NCI-H2196 treated with DMSO at 0.1 percent for 48 hours (cell line): Measurements from ENCODE around the gene OSBPL6.
"Not testable (repeated sequence)": the region's sequence is repeated elsewhere in the genome, so short reads cannot be mapped to it uniquely, and the experiment has no call there.

ENCODE experiments used
- DNase-seq: peaks from one replicate; lab custom pipeline; 2025; ENCODE audit not compliant: unreplicated experiment; lab: John Stamatoyannopoulos, UW

The OSBPL6 gene

DNA sequence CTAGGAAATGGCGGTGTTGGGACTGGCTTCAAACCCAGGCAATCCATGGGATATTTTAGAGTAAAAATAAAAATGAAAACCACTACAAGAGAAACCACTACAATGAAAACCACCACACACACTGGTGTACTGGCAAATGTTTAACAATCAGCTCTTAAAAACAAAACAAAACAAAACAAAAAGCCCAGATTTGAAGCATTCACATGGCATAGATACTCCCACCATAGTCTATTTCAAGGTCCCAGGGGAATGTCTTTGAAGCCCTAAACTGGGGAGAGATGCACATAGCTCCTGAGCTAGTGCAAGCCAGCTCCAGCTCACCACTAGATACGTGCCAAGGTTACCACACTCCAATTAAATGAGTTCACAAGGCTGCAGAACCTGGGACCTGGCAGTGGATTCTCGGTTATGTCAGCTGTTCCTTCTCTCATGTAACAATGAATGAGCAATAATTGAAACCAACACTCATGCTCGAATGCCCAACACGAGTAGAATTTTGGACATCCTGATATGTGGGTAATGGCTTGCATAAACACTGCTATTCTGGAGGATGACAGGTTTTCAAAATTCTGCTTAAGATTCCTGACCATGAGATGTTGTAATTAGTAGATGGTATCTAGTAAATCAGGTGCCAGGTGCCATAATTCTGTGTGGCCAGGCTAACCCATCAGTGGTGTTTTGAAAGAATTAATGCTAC is 102.2 kb downstream of the OSBPL6 start:
- no peak for DNase-seq

GRCh38 chr2:178297091-178297411 is 102.7 kb downstream of the OSBPL6 start:
- no peak for DNase-seq

GRCh38 chr2:178298785-178299212 is 104.5 kb downstream of the OSBPL6 start:
- DNase-seq = no peak

DNA sequence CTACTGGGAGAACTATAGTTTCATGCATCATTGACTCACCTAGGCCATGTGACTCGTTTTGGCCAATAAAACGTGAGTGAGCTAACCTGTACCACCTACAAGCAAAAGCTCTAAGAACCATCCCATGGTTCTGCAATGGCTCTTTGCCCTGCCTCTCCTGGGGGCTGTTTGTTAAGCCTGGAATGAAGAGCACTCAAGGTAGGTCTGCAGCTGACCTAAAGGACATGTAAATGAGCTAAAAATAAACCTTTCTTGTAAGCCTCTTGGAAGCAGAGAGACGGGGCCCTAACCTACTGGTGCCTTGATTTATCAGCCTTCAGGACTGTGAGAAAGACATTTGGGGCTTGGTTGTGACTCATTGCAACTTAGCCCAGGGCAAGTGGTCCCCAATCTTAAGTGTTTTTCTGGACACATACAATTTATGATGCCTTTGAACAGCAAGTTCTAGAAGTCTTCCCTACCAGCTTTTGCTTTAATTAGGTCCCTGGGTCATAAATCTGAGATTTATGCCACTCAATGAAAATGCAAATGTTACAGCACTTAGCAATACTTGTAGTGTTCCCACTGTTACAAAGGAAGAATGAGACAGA is 107.4 kb downstream of the OSBPL6 start:
- no peak for DNase-seq

- DNase-seq = no peak
Observed at GRCh38 chr2:178304333-178304732, 110.0 kb downstream of the OSBPL6 start.

- no peak for DNase-seq
Observed at GRCh38 chr2:178306352-178307073, 112.2 kb downstream of the OSBPL6 start.

- DNase-seq = no peak
Observed at GRCh38 chr2:178307650-178308049, 113.3 kb downstream of the OSBPL6 start.

GRCh38 chr2:178309541-178309940 is 115.2 kb downstream of the OSBPL6 start:
- DNase-seq = no peak

DNA sequence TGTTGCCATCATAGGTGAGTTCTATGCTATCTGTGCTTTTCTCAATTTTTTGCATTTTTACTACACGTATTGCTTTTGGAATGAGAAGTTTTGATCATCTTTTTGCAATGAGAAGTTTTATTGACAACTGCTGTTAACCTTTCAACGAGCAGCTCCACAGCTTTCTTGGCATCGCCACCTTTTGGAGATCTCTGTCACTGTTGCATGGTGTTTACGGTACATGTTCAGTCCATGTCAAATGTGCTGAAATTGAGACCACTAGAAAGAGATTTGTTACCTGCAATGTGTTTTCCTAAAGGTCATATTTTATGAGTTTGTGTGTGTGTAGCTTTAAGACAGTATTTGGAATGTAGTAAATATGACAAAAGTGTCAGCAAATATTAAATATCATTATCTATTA is 120.8 kb downstream of the OSBPL6 start:
- no peak for DNase-seq

DNA sequence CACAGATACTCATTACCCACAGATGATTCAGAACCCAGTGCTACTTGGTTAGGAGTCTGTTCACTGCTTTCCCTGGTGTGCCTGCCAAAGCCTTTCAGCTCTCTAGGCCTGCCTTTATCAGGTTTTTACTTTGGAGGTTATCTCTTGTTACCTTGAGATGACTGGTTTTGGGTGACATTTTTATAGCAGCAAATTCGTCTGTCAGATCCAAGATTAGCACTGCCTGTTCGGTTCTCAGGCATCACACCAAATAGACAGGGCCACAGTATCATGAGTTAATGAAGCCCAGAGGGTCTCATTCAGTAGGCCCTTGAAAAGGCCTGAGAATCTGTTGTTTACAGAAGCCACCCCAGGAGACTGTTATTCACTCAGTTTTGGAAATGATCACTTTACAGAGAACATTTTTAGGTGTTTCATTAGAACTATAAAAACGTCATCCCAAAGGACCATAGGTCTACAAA is 121.2 kb downstream of the OSBPL6 start:
- no peak for DNase-seq

DNA sequence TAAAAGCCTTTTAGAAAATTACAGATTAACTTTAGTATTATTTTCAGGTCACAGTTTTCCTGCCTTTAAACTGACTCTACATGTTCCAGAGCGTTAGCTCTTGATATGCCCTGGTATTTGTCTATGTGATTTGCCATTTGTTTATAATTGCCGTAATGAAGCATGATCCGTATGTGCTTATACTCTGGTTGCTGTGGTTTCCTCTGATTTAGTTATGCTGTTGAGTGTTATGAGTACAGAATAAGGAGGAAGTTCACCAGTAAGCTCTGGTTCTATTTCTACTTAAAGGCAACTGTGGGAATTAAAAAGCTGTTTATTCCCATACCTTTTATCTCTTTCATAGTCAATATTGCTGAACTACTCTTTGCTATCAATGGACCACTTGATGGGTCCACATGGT is 123.5 kb downstream of the OSBPL6 start:
- DNase-seq = no peak

GRCh38 chr2:178320011-178320585 is 125.8 kb downstream of the OSBPL6 start:
- no peak for DNase-seq

DNA sequence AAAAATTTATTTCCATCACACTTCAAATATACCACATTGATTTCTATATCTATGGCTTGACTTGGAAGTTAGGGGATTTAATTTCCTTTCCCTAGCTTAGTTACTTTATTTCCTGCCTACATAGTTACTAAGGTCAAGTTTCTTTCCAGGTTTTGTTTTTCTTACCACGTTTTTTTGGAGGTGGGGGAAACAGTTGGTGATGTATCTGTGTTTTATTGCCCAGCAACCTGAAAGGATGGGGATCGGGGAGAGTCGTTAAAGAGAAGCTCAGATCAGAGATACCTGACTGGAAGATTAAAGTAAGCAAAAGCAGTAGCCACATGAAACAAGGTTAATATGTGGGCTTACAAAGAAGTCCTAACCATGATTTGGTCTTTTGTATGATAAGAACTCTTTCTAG is 127.8 kb downstream of the OSBPL6 start:
- DNase-seq = no peak

DNA sequence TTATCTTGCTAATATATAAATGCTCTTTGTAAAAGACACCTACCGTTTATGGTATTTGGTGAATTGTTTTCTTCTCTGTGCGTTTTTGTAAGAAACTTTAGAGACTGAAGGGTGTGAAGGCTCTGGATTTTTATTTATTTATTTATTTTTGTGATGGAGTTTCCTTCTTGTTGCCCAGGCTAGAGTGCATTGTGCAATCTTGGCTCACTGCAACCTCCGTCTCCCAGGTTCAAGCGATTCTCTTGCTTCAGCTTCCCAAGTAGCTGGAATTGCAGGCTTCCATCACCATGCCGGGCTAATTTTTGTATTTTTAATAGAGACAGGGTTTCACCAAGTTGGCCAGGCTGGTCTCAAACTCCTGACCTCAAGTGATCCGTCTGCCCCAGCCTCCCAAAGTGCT is 129.0 kb downstream of the OSBPL6 start:
- DNase-seq = not testable (repeated sequence)

DNA sequence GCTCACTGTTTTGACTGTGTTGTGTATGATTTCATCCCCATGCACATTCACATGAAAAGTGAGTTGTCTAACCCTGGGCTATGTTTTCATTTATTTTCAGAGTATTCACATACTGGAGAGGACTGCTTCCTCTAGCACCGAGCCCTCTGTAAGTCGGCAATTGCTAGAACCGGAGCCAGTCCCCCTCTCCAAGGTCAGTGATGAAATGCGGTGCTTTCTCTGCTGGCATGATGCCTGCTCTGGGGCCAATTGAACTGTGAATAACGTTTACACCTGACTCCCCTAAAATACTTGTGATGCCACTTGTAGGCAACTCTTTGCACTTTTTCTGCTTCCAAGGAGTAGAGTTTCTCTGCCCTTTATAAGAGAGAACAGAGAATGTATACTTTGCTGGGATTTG is 129.8 kb downstream of the OSBPL6 start:
- no peak for DNase-seq

DNA sequence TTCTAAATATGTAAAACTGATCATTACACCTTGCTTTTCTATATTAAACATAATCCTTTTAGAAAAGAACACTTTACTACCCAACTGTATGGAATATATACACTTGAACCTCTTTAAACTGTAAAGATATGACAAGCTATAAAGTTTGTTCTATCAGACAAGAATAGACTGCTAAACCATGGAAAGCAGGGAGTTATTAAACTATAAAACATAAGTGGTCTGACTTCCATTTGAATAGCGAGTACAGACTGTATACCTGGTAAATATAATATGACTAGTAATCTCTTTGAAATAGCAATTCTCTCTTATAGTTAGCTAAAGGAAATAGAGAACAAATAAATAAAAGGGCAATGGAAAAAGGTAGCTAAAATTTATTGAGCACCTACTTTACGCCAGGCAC is 131.0 kb downstream of the OSBPL6 start:
- DNase-seq = no peak

GRCh38 chr2:178327516-178327915 is 133.2 kb downstream of the OSBPL6 start:
- no peak for DNase-seq

GRCh38 chr2:178328037-178328436 is 133.7 kb downstream of the OSBPL6 start:
- no peak for DNase-seq

GRCh38 chr2:178330175-178331017 is 136.1 kb downstream of the OSBPL6 start:
- DNase-seq = no peak

DNA sequence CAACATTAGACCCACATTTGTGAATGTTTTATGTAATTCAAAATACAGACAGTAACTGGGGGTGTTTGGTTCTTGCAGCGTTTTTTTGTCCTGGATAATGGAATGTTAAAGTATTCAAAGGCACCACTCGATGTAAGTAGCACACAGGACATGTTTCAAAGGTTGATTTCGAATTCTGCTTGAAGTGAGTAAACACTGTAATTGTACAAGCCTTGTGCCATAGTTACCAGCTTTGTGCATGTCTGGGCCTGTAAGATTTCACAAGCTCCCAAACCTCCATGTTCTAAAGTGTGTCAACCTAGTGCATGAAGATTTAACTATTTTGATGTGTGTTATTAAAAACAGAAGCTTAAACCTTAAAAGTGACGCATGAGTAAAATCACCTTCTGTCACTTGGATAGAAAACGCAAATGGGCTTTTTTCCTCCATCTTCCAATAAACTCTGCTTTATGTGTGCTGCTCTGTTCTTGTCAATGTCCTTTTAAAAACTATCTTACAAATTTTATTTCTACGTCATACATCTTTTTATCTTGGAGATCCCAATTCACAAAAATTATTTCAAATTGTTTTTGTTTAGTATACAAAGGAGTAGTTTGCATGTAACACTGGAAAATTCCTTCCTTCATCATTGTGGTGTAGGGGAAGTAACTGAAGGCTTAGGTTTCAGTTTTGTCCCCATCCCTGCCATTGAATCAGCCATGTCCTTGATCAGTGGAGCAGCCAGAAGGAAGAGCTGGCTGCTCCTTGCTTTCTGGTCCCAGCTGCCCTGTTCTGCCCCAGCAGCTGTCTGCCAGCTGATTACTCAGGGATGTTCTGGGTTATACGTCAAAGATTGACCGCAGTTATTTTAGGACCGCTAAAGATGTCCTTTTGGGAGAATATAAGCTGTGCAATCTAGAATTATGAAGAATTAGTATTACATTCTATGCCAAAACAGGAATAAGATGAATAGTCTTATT is 137.4 kb downstream of the OSBPL6 start:
- no peak for DNase-seq
